ENCODE data around the gene A4GNT.

A4GNT gene

DNA sequence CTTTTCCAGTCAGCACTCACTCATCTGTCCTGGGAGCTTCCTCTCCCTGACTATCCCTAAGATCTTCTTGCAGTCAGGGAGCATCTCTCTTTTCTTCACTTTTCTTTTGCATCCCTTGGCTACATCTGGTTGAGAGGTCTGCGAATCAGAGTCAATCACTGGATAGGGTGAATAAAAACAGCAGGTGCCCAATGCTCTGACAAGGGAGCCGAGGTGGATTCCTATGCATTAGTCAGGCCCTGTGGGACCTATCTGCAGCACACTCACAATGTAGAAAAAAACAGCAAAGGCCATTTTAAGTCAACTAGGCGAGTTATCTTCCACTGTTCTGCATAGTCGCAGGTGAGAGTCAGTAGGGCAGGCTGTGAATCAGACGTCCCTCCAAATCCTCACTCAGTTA lies 52.3 kb downstream of the A4GNT start:
- H3K4me1 ChIP-seq = no peaks in the 10 kb centered on the region
- in situ Hi-C loops (cut with MboI; ENCODE audit: low sequenced_read_pairs) = no loop called here

DNA sequence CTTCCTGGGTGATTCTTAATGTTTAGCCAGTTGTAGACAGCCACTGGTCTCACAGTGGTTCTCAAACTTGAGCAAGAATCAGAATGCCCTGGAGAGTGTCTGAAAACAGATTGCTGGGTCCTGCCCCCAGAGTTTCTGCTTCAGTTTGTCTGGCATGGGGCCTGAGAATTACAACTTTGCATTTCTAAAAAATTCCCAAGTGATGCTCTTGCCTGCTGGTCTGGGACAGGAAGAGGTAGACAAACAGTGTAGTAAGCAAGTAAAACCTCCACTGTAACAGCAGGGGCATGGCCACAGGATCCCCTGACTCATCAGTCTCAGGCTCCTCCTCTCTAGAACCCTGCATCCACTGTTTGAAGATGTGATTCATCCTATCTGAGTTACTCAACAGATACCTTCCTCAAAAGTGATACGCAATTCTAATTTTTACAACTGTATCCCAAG lies 53.3 kb downstream of the A4GNT start:
- Histone ChIP-seq H3K27me3 (ENCODE audit: low read depth) (no peaks in the 10 kb centered on the region), H3K36me3 (replicated peaks) (peaks cover 49% of the 10 kb centered on the region), H3K9me3 (no peaks in the 10 kb centered on the region), H3K4me1 (no peaks in the 10 kb centered on the region), H3K4me3 (no peak overlapping the region)
- DNase-seq (ENCODE audit: low spot score in 2 of 2) = no peak
- in situ Hi-C loops (cut with MboI; ENCODE audit: low sequenced_read_pairs) = no loop called here

More for the DNA sequence above, 52.3 kb downstream of the A4GNT start:
- H3K27me3 ChIP-seq (ENCODE audit: low read depth) = no peaks in the 10 kb centered on the region
- DNase-seq (ENCODE audit: low spot score in 2 of 2) = no peak
- H3K9me3 ChIP-seq = no peaks in the 10 kb centered on the region
- peaks cover 56% of the 10 kb centered on the region for H3K36me3 ChIP-seq (replicated peaks)
- H3K4me3 ChIP-seq = no peak overlapping the region

- Histone ChIP-seq H3K4me3 (no peak overlapping the region), H3K36me3 (replicated peaks) (peaks cover 41% of the 10 kb centered on the region), H3K4me1 (peaks cover 2% of the 10 kb centered on the region), H3K27me3 (ENCODE audit: low read depth) (no peaks in the 10 kb centered on the region), H3K9me3 (no peaks in the 10 kb centered on the region)
- no peak for DNase-seq (ENCODE audit: low spot score in 2 of 2)
- in situ Hi-C loops (cut with MboI; ENCODE audit: low sequenced_read_pairs) = no loop called here
These were observed 54.1 kb downstream of the A4GNT start for GRCh38 chr3:138078096-138078495.

Data from HAP-1 (cell line).